Measurements from ENCODE around the gene C11orf58.

- no peak for TF ChIP-seq POLR2A (IDR thresholded peaks at IDR 0.05; ENCODE audit: low read length)
- no peak for TF ChIP-seq GATA1 (IDR thresholded peaks at IDR 0.05; ENCODE audit: low read depth, low read length)
Observed at GRCh38 chr11:16794047-16794818, 55.8 kb downstream of the C11orf58 start.
